ENCODE measurements around the gene NRIP2.

GRCh38 chr12:2853626-2854025 is 18.8 kb upstream of the NRIP2 start:
- TF ChIP-seq POLR2A (IDR thresholded peaks at IDR 0.05; ENCODE audit: extremely low read depth, insufficient read length) (no peak), CTCF (IDR thresholded peaks at IDR 0.05; ENCODE audit: low read depth, low read length) (peak; percentile 69)

Measured in NB4 (cell line).